B cell (primary cell): Measurements from ENCODE around the gene MRPL19. TPM values are rescaled to one million over a fixed set of nuclear protein-coding genes. Genes with fewer than 3 reads are reported as not detected.

Experiments used
- ATAC-seq: fragments of 200-7000 bp; cut with Tn5 transposase; one replicate; pipeline ENCODE4 v1.10.0; 2021; ENCODE audit warnings: low read depth, mild to moderate bottlenecking, moderate number of reproducible peaks, moderate library complexity
- CTCF ChIA-PET: fragments of 350-600 bp; sonication (Branson Sonifier 250); formaldehyde crosslinking; loops from one replicate; lab custom pipeline; 2021; ENCODE audit warnings: antibody characterized with exemption, inconsistent platforms; lab: Charles Lee
- POLR2A ChIA-PET: fragments of 350-600 bp; sonication (Branson Sonifier 250); formaldehyde crosslinking; loops from one replicate; lab custom pipeline; 2021; ENCODE audit warnings: antibody characterized with exemption; lab: Charles Lee
- DNase-seq: peaks from one replicate; pipeline ENCODE4 v3.0.0; 2013
- H2AFZ ChIP-seq: 2 replicates; pipeline ENCODE4 v1.6.1; 2012; ENCODE audit warnings: mild to moderate bottlenecking, low read depth, low read length; ENCODE audit not compliant: insufficient read depth, poor library complexity, severe bottlenecking
- H3K27ac ChIP-seq, 2 donors: 1 replicate in 1 of 2; 2 replicates in 1 of 2; pipeline ENCODE4 v1.5.1; 2012 to 2013; ENCODE audit warnings: low read length in 2 of 2, mild to moderate bottlenecking in 2 of 2, moderate library complexity in 1 of 2
- H3K27me3 ChIP-seq, 4 experiments: fragments of 200-600 bp in 1 of 4; sonication (generic) in 1 of 4; replicated peaks in 1 of 4; 1 replicate in 2 of 4; 2 replicates in 2 of 4; pipeline versions ENCODE4 v1.6.1 to v1.7.0; 2013 to 2016; ENCODE audit warnings: low read length in 3 of 4, mild to moderate bottlenecking in 2 of 4, mixed read lengths in 1 of 4, moderate library complexity in 1 of 4; ENCODE audit not compliant: insufficient read depth in 4 of 4, control insufficient read depth in 3 of 4; ENCODE audit errors: control extremely low read depth in 1 of 4
- H3K36me3 ChIP-seq, 2 experiments: replicated peaks in 1 of 2; 1 replicate in 1 of 2; 2 replicates in 1 of 2; pipeline versions ENCODE4 v1.6.1 to v1.7.1; 2013; ENCODE audit warnings: low read length in 1 of 2; ENCODE audit not compliant: insufficient read depth in 2 of 2, control insufficient read depth in 1 of 2; ENCODE audit errors: control extremely low read depth in 1 of 2, extremely low read depth in 1 of 2
- H3K4me1 ChIP-seq, 2 donors: fragments of 200-600 bp in 1 of 2; sonication (generic) in 1 of 2; 1 replicate in 1 of 2; 2 replicates in 1 of 2; pipeline versions ENCODE4 v1.5.1 to v1.6.1; 2013 to 2017; ENCODE audit warnings: low read length in 2 of 2; ENCODE audit not compliant: control insufficient read depth in 2 of 2, insufficient read depth in 2 of 2
- H3K4me2 ChIP-seq: replicated peaks from 2 replicates; pipeline ENCODE3; 2012; ENCODE audit warnings: mild to moderate bottlenecking, low read depth, low read length; ENCODE audit not compliant: poor library complexity, severe bottlenecking
- H3K4me3 ChIP-seq, 5 experiments: fragments of 200-600 bp in 1 of 5; sonication (generic) in 1 of 5; 1 replicate in 3 of 5; 2 replicates in 2 of 5; pipeline versions ENCODE4 v1.5.1 to v1.7.0; 2011 to 2016; ENCODE audit warnings: low read length in 4 of 5, mild to moderate bottlenecking in 4 of 5, low read depth in 2 of 5, control low read depth in 1 of 5, moderate library complexity in 1 of 5; ENCODE audit not compliant: insufficient read depth in 1 of 5; ENCODE audit errors: control extremely low read depth in 1 of 5, extremely low read depth in 1 of 5
- H3K79me2 ChIP-seq: fragments of 200-600 bp; sonication (generic); one replicate; pipeline ENCODE4 v1.6.0; 2016; ENCODE audit warnings: low read length; ENCODE audit not compliant: control insufficient read depth, insufficient read depth
- H3K9ac ChIP-seq: fragments of 200-600 bp; sonication (generic); 2 replicates; pipeline ENCODE4 v1.6.1; 2017; ENCODE audit warnings: mild to moderate bottlenecking, low read length, moderate library complexity
- H3K9me3 ChIP-seq, 3 donors: one replicate each; pipeline versions ENCODE4 v1.6.1 to v1.7.1; 2013; ENCODE audit warnings: low read length in 2 of 3; ENCODE audit not compliant: control insufficient read depth in 2 of 3, insufficient read depth in 1 of 3; ENCODE audit errors: control extremely low read depth in 1 of 3
- H4K20me1 ChIP-seq: 2 replicates; pipeline ENCODE4 v1.6.0; 2012; ENCODE audit warnings: mild to moderate bottlenecking, low read length; ENCODE audit not compliant: insufficient read depth, control insufficient read depth, poor library complexity, severe bottlenecking
- H3K27ac Mint-ChIP-seq: one replicate; pipeline ENCODE4 v1.8.0; 2021; ENCODE audit warnings: mixed read lengths
- H3K27me3 Mint-ChIP-seq: one replicate; pipeline ENCODE4 v1.8.0; 2021; ENCODE audit warnings: mixed read lengths
- H3K4me1 Mint-ChIP-seq: one replicate; pipeline ENCODE4 v1.8.0; 2021; ENCODE audit warnings: mixed read lengths
- H3K4me3 Mint-ChIP-seq: one replicate; pipeline ENCODE4 v1.8.0; 2021; ENCODE audit warnings: mixed read lengths
- H3K9me3 Mint-ChIP-seq: one replicate; pipeline ENCODE4 v1.8.0; 2022; ENCODE audit warnings: mixed read lengths; ENCODE audit not compliant: insufficient read depth
- EZH2 ChIP-seq: IDR thresholded peaks from 2 replicates; pipeline ENCODE4 v1.6.1; 2012; ENCODE audit warnings: borderline replicate concordance, low read depth, mild to moderate bottlenecking, moderate library complexity, low read length; ENCODE audit not compliant: insufficient read depth, poor library complexity, severe bottlenecking
- WGBS: methylation state at CpG from one replicate; pipeline ENCODE4 v1.1.5; 2013; ENCODE audit warnings: missing lambda C conversion rate; ENCODE audit not compliant: insufficient coverage; 5-methylcytosine and 5-hydroxymethylcytosine counted together
- intact Hi-C: fragments of 100-400 bp; cut with micrococcal nuclease; formaldehyde crosslinking; loops from one replicate; pipeline ENCODE4 v1.10.0; 2022
- polyA plus RNA-seq: library from polyadenylated mRNA; depleted of rRNA; stranded (reverse); fragments of >200 nt; gene quantifications from 2 replicates; pipeline ENCODE4 v1.2.3, GENCODE V29; 2012
- total RNA-seq, 2 donors: library from RNA; stranded (reverse); fragments of 120-200 nt in 1 of 2; gene quantifications; 1 replicate in 1 of 2; 2 replicates in 1 of 2; pipeline versions ENCODE4 v1.2.3 to v1.2.4, GENCODE V29; 2013 to 2022
- TF ChIP-seq, protein P1 (sequence below): fragments of 200-600 bp; IDR thresholded peaks from one replicate; pipeline ENCODE4 v1.8.0; 2022; ENCODE audit warnings: antibody characterized with exemption, mild to moderate bottlenecking

Gene MRPL19
- total and polyA plus RNA-seq, 2 donors (not counting 1 experiment from before 2014, with no cell fraction given), result 3.4 to 28.4 TPM

- Histone ChIP-seq H2AFZ (no peak overlapping the region), H3K27ac (no peak overlapping the region), H3K79me2 (no peaks in the 10 kb centered on the region), H4K20me1 (no peaks in the 10 kb centered on the region), H3K4me2 (no peak overlapping the region), H3K4me1 (peaks cover 4% of the 10 kb centered on the region in 2 donors), H3K36me3 (no peaks in the 10 kb centered on the region), H3K9me3 (peaks cover 0 to 6% (median 0%) of the 10 kb centered on the region in 3 donors), H3K27me3 (peaks cover 0 to 29% (median 14%) of the 10 kb centered on the region in 4 experiments), H3K4me3 (no peak overlapping the region), H3K9ac (no peak overlapping the region)
- Mint-ChIP-seq H3K4me1 (peaks cover 5% of the 10 kb centered on the region), H3K27me3 (peaks cover 45% of the 10 kb centered on the region), H3K4me3 (no peak overlapping the region), H3K9me3 (peaks cover 2% of the 10 kb centered on the region), H3K27ac (no peak overlapping the region)
- WGBS, result 47% methylated on average over 3 of the region's 7 CpGs
- intact Hi-C loops, result no loop called here
- TF ChIP-seq, protein P1, sequence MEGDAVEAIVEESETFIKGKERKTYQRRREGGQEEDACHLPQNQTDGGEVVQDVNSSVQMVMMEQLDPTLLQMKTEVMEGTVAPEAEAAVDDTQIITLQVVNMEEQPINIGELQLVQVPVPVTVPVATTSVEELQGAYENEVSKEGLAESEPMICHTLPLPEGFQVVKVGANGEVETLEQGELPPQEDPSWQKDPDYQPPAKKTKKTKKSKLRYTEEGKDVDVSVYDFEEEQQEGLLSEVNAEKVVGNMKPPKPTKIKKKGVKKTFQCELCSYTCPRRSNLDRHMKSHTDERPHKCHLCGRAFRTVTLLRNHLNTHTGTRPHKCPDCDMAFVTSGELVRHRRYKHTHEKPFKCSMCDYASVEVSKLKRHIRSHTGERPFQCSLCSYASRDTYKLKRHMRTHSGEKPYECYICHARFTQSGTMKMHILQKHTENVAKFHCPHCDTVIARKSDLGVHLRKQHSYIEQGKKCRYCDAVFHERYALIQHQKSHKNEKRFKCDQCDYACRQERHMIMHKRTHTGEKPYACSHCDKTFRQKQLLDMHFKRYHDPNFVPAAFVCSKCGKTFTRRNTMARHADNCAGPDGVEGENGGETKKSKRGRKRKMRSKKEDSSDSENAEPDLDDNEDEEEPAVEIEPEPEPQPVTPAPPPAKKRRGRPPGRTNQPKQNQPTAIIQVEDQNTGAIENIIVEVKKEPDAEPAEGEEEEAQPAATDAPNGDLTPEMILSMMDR, result no peak
- TF ChIP-seq EZH2, result no peak
- DNase-seq, result no peak
- POLR2A ChIA-PET, result interaction anchor here (1.2 kb wide), 1 partner anchor 693 kb away, joined by 3 read pairs; no protein-coding TSS in a partner anchor
- no peak for ATAC-seq
- CTCF ChIA-PET, result no interaction called here
Observed at GRCh38 chr2:75612108-75612861, 34.3 kb upstream of the MRPL19 start.

- no peaks in the 10 kb centered on the region for H3K36me3 ChIP-seq
- H3K9me3 ChIP-seq, result peaks cover 0 to 6% (median 0%) of the 10 kb centered on the region in 3 donors
- peaks cover 4% of the 10 kb centered on the region in 2 donors for H3K4me1 ChIP-seq
- H3K9ac ChIP-seq, result no peak overlapping the region
- no peak overlapping the region for H3K27ac ChIP-seq
- Mint-ChIP-seq H3K4me3 (no peak overlapping the region), H3K4me1 (peaks cover 5% of the 10 kb centered on the region), H3K27ac (no peak overlapping the region), H3K27me3 (peaks cover 46% of the 10 kb centered on the region), H3K9me3 (peaks cover 4% of the 10 kb centered on the region)
- no peaks in the 10 kb centered on the region for H4K20me1 ChIP-seq
- peaks cover 0 to 26% (median 14%) of the 10 kb centered on the region in 4 experiments for H3K27me3 ChIP-seq
- H2AFZ ChIP-seq, result no peak overlapping the region
- ATAC-seq, result no peak
- WGBS, result no CpG with 5 or more reads among the region's 5 CpGs
- TF ChIP-seq EZH2, result no peak
- TF ChIP-seq, protein P1, result no peak
- H3K4me3 ChIP-seq, result no peak overlapping the region
- no peak for DNase-seq
- no peak overlapping the region for H3K4me2 ChIP-seq
- ChIA-PET CTCF (interaction anchor here (1.0 kb wide), 2 partner anchors 12 to 15 kb away, joined by 3 to 4 read pairs; no protein-coding TSS in a partner anchor), POLR2A (no interaction called here)
- H3K79me2 ChIP-seq, result no peaks in the 10 kb centered on the region
- intact Hi-C loops, result no loop called here
Observed at GRCh38 chr2:75612862-75613243, 33.7 kb upstream of the MRPL19 start.
